WTC11 (cell line): ENCODE results near the gene ABR. TPM values are rescaled to one million over a fixed set of nuclear protein-coding genes. Genes with fewer than 3 reads are reported as not detected.

Experiments
- ATAC-seq: fragments of 200-7000 bp; cut with Tn5 transposase; 2 replicates; pipeline ENCODE4 v1.10.0; 2021; ENCODE audit warnings: mild to moderate bottlenecking, moderate library complexity
- CTCF ChIA-PET: fragments of 300-600 bp; sonication (Branson Sonifier 250); formaldehyde crosslinking; loops from one replicate; lab custom pipeline; 2021; ENCODE audit warnings: antibody characterized with exemption; lab: Charles Lee
- POLR2A ChIA-PET: fragments of 350-600 bp; sonication (Branson Sonifier 250); formaldehyde crosslinking; loops from one replicate; lab custom pipeline; 2021; ENCODE audit warnings: antibody characterized with exemption; lab: Charles Lee
- DNase-seq: peaks from one replicate; pipeline ENCODE4 v3.0.0; 2021; ENCODE audit warnings: low spot score
- H3K27ac Mint-ChIP-seq: 2 replicates; pipeline ENCODE4 v1.8.0; 2021; ENCODE audit warnings: mixed read lengths
- H3K27me3 Mint-ChIP-seq: 2 replicates; pipeline ENCODE4 v1.8.0; 2021; ENCODE audit warnings: low read depth, mild to moderate bottlenecking, moderate library complexity, mixed read lengths
- H3K36me3 Mint-ChIP-seq: 2 replicates; pipeline ENCODE4 v1.8.0; 2021; ENCODE audit warnings: mixed read lengths
- H3K4me1 Mint-ChIP-seq: 2 replicates; pipeline ENCODE4 v1.8.0; 2022; ENCODE audit warnings: mixed read lengths
- H3K4me3 Mint-ChIP-seq: 2 replicates; pipeline ENCODE4 v1.8.0; 2021; ENCODE audit warnings: mild to moderate bottlenecking, moderate library complexity, mixed read lengths
- H3K9me3 Mint-ChIP-seq: 2 replicates; pipeline ENCODE4 v1.8.0; 2021; ENCODE audit warnings: mixed read lengths
- CREB1 ChIP-seq: sonication (generic); formaldehyde crosslinking; IDR thresholded peaks from 2 replicates; pipeline ENCODE4 v1.8.0; 2023; ENCODE audit warnings: mild to moderate bottlenecking, missing genetic modification reagents
- ESRRA ChIP-seq: sonication (generic); formaldehyde crosslinking; IDR thresholded peaks from 2 replicates; pipeline ENCODE4 v1.8.1; 2022; ENCODE audit warnings: mild to moderate bottlenecking, missing genetic modification reagents, borderline replicate concordance
- GABPB1 ChIP-seq: sonication (generic); formaldehyde crosslinking; IDR thresholded peaks from 2 replicates; pipeline ENCODE4 v1.8.1; 2023; ENCODE audit warnings: mild to moderate bottlenecking, missing genetic modification reagents
- JAZF1 ChIP-seq: fragments of 250-450 bp; sonication (Bioruptor Pico); IDR thresholded peaks from 2 replicates; pipeline ENCODE4 v1.9.0; 2021; ENCODE audit warnings: moderate library complexity, mild to moderate bottlenecking, inconsistent platforms
- MXD4 ChIP-seq: fragments of 250-450 bp; sonication (Bioruptor Pico); IDR thresholded peaks from 2 replicates; pipeline ENCODE4 v1.8.0; 2021; ENCODE audit warnings: mild to moderate bottlenecking, moderate library complexity, borderline replicate concordance
- NFATC4 ChIP-seq: fragments of 250-450 bp; sonication (Bioruptor Pico); IDR thresholded peaks from 2 replicates; pipeline ENCODE4 v1.9.0; 2021; ENCODE audit warnings: mild to moderate bottlenecking
- NR3C1 ChIP-seq: sonication (generic); formaldehyde crosslinking; conservative IDR thresholded peaks from 2 replicates; pipeline ENCODE4 v1.8.1; 2023; ENCODE audit warnings: low read depth, mild to moderate bottlenecking, missing genetic modification reagents
- TCF7 ChIP-seq: sonication (generic); formaldehyde crosslinking; IDR thresholded peaks from 2 replicates; pipeline ENCODE4 v1.8.0; 2022; ENCODE audit warnings: mild to moderate bottlenecking, low read depth, missing genetic modification reagents, moderate library complexity
- TP53 ChIP-seq: sonication (generic); formaldehyde crosslinking; IDR thresholded peaks from 2 replicates; pipeline ENCODE4 v1.8.1; 2023; ENCODE audit warnings: mild to moderate bottlenecking, missing genetic modification reagents
- ZNF121 ChIP-seq: sonication (generic); formaldehyde crosslinking; IDR thresholded peaks from 2 replicates; pipeline ENCODE4 v1.8.0; 2023; ENCODE audit warnings: missing genetic modification reagents
- ZNF416 ChIP-seq: fragments of 250-450 bp; sonication (Bioruptor Pico); IDR thresholded peaks from 2 replicates; pipeline ENCODE4 v1.9.0; 2021; ENCODE audit warnings: mild to moderate bottlenecking, inconsistent platforms
- total RNA-seq: library from RNA; stranded (reverse); gene quantifications from 3 replicates; pipeline ENCODE4 v1.2.3, GENCODE V29; 2021
- TF ChIP-seq, protein P1 (sequence below): fragments of 250-450 bp; sonication (Bioruptor Pico); IDR thresholded peaks from 2 replicates; pipeline ENCODE4 v1.9.0; 2021; ENCODE audit warnings: mild to moderate bottlenecking
- TF ChIP-seq, protein P2 (sequence below): sonication (generic); formaldehyde crosslinking; IDR thresholded peaks from 2 replicates; pipeline ENCODE4 v1.8.0; 2023; ENCODE audit warnings: missing genetic modification reagents, mild to moderate bottlenecking, borderline replicate concordance
- TF ChIP-seq, protein P3 (sequence below): fragments of 250-450 bp; sonication (Bioruptor Pico); IDR thresholded peaks from 2 replicates; pipeline ENCODE4 v1.9.0; 2021; ENCODE audit warnings: moderate library complexity, mild to moderate bottlenecking, inconsistent platforms, borderline replicate concordance
- TF ChIP-seq, protein P4 (sequence below): sonication (generic); formaldehyde crosslinking; IDR thresholded peaks from 2 replicates; pipeline ENCODE4 v1.8.1; 2023; ENCODE audit warnings: mild to moderate bottlenecking, moderate library complexity, missing genetic modification reagents
- TF ChIP-seq, protein P5 (sequence below): sonication (generic); formaldehyde crosslinking; conservative IDR thresholded peaks from 2 replicates; pipeline ENCODE4 v1.8.1; 2022; ENCODE audit warnings: mild to moderate bottlenecking, missing genetic modification reagents
- TF ChIP-seq, protein P6 (sequence below): fragments of 250-450 bp; sonication (Bioruptor Pico); IDR thresholded peaks from 2 replicates; pipeline ENCODE4 v1.9.0; 2021; ENCODE audit warnings: mild to moderate bottlenecking
- TF ChIP-seq, protein P7 (sequence below): sonication (generic); formaldehyde crosslinking; IDR thresholded peaks from 2 replicates; pipeline ENCODE4 v1.8.1; 2023; ENCODE audit warnings: mild to moderate bottlenecking, missing genetic modification reagents, moderate library complexity
- TF ChIP-seq, protein P8 (sequence below): sonication (generic); formaldehyde crosslinking; IDR thresholded peaks from 2 replicates; pipeline ENCODE4 v1.8.1; 2022; ENCODE audit warnings: mild to moderate bottlenecking, missing genetic modification reagents, moderate library complexity, borderline replicate concordance

ABR gene
- total RNA-seq, 1 experiment from 2014 or later, result 38.0 TPM

DNA sequence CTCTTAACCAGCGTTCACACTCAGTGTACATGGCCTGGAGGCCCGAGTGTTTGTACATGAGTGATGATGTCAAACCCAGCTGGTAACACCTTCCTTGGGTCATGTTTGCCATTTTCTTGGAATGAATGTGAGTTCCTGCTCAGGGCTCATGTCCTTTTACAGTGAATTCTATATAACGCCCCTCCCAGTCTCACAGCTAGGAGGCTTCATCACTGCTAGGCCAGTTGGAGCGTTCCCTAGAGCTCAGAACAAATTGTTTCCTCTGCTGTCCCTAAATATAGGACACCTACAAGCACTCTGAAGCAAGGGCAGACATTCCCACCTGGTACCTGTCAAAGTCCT, 177.4 kb downstream of the ABR start:
- peaks cover 33% of the 10 kb centered on the region for H3K36me3 Mint-ChIP-seq
- DNase-seq, result no peak
- H3K27me3 Mint-ChIP-seq, result no peaks in the 10 kb centered on the region
- H3K4me1 Mint-ChIP-seq, result peaks cover 15% of the 10 kb centered on the region
- no peaks in the 10 kb centered on the region for H3K9me3 Mint-ChIP-seq
- no peak overlapping the region for H3K4me3 Mint-ChIP-seq
- H3K27ac Mint-ChIP-seq, result no peak overlapping the region
- ATAC-seq, result no peak
- POLR2A ChIA-PET, result no interaction called here
- TF ChIP-seq, protein P1, sequence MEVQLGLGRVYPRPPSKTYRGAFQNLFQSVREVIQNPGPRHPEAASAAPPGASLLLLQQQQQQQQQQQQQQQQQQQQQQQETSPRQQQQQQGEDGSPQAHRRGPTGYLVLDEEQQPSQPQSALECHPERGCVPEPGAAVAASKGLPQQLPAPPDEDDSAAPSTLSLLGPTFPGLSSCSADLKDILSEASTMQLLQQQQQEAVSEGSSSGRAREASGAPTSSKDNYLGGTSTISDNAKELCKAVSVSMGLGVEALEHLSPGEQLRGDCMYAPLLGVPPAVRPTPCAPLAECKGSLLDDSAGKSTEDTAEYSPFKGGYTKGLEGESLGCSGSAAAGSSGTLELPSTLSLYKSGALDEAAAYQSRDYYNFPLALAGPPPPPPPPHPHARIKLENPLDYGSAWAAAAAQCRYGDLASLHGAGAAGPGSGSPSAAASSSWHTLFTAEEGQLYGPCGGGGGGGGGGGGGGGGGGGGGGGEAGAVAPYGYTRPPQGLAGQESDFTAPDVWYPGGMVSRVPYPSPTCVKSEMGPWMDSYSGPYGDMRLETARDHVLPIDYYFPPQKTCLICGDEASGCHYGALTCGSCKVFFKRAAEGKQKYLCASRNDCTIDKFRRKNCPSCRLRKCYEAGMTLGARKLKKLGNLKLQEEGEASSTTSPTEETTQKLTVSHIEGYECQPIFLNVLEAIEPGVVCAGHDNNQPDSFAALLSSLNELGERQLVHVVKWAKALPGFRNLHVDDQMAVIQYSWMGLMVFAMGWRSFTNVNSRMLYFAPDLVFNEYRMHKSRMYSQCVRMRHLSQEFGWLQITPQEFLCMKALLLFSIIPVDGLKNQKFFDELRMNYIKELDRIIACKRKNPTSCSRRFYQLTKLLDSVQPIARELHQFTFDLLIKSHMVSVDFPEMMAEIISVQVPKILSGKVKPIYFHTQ, result no peak
- TF ChIP-seq, protein P2, sequence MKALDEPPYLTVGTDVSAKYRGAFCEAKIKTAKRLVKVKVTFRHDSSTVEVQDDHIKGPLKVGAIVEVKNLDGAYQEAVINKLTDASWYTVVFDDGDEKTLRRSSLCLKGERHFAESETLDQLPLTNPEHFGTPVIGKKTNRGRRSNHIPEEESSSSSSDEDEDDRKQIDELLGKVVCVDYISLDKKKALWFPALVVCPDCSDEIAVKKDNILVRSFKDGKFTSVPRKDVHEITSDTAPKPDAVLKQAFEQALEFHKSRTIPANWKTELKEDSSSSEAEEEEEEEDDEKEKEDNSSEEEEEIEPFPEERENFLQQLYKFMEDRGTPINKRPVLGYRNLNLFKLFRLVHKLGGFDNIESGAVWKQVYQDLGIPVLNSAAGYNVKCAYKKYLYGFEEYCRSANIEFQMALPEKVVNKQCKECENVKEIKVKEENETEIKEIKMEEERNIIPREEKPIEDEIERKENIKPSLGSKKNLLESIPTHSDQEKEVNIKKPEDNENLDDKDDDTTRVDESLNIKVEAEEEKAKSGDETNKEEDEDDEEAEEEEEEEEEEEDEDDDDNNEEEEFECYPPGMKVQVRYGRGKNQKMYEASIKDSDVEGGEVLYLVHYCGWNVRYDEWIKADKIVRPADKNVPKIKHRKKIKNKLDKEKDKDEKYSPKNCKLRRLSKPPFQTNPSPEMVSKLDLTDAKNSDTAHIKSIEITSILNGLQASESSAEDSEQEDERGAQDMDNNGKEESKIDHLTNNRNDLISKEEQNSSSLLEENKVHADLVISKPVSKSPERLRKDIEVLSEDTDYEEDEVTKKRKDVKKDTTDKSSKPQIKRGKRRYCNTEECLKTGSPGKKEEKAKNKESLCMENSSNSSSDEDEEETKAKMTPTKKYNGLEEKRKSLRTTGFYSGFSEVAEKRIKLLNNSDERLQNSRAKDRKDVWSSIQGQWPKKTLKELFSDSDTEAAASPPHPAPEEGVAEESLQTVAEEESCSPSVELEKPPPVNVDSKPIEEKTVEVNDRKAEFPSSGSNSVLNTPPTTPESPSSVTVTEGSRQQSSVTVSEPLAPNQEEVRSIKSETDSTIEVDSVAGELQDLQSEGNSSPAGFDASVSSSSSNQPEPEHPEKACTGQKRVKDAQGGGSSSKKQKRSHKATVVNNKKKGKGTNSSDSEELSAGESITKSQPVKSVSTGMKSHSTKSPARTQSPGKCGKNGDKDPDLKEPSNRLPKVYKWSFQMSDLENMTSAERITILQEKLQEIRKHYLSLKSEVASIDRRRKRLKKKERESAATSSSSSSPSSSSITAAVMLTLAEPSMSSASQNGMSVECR (CRISPR knock-in tag), result no peak
- no peak for TF ChIP-seq GABPB1 (CRISPR knock-in tag)
- TF ChIP-seq CREB1 (CRISPR knock-in tag), result no peak
- TF ChIP-seq ESRRA, result no peak
- TF ChIP-seq NFATC4 (CRISPR knock-in tag), result no peak
- TF ChIP-seq, protein P3, sequence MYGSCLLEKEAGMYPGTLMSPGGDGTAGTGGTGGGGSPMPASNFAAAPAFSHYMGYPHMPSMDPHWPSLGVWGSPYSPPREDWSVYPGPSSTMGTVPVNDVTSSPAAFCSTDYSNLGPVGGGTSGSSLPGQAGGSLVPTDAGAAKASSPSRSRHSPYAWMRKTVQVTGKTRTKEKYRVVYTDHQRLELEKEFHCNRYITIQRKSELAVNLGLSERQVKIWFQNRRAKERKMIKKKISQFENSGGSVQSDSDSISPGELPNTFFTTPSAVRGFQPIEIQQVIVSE (CRISPR knock-in tag), result no peak
- no peak for TF ChIP-seq ZNF121 (CRISPR knock-in tag)
- TF ChIP-seq, protein P4, sequence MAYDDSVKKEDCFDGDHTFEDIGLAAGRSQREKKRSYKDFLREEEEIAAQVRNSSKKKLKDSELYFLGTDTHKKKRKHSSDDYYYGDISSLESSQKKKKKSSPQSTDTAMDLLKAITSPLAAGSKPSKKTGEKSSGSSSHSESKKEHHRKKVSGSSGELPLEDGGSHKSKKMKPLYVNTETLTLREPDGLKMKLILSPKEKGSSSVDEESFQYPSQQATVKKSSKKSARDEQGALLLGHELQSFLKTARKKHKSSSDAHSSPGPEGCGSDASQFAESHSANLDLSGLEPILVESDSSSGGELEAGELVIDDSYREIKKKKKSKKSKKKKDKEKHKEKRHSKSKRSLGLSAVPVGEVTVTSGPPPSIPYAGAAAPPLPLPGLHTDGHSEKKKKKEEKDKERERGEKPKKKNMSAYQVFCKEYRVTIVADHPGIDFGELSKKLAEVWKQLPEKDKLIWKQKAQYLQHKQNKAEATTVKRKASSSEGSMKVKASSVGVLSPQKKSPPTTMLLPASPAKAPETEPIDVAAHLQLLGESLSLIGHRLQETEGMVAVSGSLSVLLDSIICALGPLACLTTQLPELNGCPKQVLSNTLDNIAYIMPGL, result no peak
- TF ChIP-seq NR3C1, result no peak
- TF ChIP-seq, protein P5, sequence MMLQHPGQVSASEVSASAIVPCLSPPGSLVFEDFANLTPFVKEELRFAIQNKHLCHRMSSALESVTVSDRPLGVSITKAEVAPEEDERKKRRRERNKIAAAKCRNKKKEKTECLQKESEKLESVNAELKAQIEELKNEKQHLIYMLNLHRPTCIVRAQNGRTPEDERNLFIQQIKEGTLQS, result no peak
- no peak for TF ChIP-seq ZNF416 (CRISPR knock-in tag)
- TF ChIP-seq, protein P6, sequence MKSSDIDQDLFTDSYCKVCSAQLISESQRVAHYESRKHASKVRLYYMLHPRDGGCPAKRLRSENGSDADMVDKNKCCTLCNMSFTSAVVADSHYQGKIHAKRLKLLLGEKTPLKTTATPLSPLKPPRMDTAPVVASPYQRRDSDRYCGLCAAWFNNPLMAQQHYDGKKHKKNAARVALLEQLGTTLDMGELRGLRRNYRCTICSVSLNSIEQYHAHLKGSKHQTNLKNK, result no peak
- no peak for TF ChIP-seq TCF7 (CRISPR knock-in tag)
- TF ChIP-seq TP53, result no peak
- no peak for TF ChIP-seq JAZF1 (CRISPR knock-in tag)
- TF ChIP-seq MXD4 (CRISPR knock-in tag), result no peak
- TF ChIP-seq, protein P7, sequence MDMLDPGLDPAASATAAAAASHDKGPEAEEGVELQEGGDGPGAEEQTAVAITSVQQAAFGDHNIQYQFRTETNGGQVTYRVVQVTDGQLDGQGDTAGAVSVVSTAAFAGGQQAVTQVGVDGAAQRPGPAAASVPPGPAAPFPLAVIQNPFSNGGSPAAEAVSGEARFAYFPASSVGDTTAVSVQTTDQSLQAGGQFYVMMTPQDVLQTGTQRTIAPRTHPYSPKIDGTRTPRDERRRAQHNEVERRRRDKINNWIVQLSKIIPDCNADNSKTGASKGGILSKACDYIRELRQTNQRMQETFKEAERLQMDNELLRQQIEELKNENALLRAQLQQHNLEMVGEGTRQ (CRISPR knock-in tag), result no peak
- TF ChIP-seq, protein P8, sequence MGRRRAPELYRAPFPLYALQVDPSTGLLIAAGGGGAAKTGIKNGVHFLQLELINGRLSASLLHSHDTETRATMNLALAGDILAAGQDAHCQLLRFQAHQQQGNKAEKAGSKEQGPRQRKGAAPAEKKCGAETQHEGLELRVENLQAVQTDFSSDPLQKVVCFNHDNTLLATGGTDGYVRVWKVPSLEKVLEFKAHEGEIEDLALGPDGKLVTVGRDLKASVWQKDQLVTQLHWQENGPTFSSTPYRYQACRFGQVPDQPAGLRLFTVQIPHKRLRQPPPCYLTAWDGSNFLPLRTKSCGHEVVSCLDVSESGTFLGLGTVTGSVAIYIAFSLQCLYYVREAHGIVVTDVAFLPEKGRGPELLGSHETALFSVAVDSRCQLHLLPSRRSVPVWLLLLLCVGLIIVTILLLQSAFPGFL (CRISPR knock-in tag), result no peak
- TF ChIP-seq, all 79 proteins: peak for 0
- CTCF ChIA-PET, result interaction anchor here (1.5 to 9.1 kb wide), 2 partner anchors 53 to 56 kb away, joined by 6 to 56 read pairs; no protein-coding TSS in a partner anchor
